UCSD-AML1 (cell line): ENCODE measurements around the gene PRAMEF14.
"Not testable (repeated sequence)": the region's sequence is repeated elsewhere in the genome, so short reads cannot be mapped to it uniquely, and the experiment has no call there.

Experiments used
- DNase-seq: peaks from one replicate; lab custom pipeline; 2025; ENCODE audit not compliant: unreplicated experiment; lab: John Stamatoyannopoulos, UW

PRAMEF14 gene, protein sequence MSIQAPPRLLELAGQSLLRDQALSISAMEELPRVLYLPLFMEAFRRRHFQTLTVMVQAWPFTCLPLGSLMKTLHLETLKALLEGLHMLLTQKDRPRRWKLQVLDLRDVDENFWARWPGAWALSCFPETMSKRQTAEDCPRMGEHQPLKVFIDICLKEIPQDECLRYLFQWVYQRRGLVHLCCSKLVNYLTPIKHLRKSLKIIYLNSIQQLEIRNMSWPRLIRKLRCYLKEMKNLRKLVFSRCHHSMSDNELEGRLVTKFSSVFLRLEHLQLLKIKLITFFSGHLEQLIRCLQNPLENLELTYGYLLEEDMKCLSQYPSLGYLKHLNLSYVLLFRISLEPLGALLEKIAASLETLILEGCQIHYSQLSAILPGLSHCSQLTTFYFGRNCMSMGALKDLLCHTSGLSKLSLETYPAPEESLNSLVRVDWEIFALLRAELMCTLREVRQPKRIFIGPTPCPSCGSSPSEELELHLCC

GRCh38 chr1:13347034-13347433 lies at the start of gene PRAMEF14:
TSS of gene PRAMEF14 (minus strand) at chr1:13347134. CDS start at chr1:13345314, 1,820 bp downstream.
- DNase-seq, result not testable (repeated sequence)

- DNase-seq, result not testable (repeated sequence)
Observed at GRCh38 chr1:13395311-13395710, 48.4 kb upstream of the PRAMEF14 start.

DNA sequence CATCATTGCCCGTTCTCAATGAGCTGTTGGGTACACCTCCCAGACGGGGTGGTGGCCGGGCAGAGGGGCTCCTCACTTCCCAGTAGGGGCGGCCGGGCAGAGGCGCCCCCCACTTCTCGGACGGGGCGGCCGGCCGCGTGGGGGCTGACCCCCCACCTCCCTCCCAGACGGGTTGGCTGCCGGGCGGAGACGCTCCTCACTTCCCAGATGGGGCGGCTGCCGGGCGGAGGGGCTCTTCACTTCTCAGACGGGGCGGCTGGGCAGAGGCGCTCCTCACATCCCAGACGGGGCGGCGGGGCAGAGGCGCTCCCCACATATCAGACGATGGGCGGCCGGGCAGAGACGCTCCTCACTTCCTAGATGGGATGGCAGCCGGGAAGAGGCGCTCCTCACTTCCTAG lies 47.8 kb upstream of the PRAMEF14 start:
- not testable (repeated sequence) for DNase-seq

DNA sequence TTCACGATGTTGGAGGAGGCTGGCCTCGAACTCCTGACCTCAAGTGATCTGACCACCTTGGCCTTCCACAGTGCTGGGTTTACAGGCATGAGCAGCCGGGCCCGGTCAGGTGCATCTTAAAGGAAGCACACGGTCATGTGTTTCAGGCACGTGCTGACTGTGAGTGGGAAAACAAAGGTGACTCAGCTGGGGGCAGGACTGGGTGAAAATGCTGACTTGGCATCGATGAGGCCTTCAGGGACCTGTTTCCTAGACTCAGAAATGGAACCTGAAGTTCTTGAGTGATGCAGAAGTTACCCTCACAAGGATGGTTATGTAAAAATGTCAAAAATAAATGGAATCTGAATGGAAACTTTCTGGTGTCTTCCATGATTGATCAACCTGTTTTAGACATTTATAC lies 46.1 kb upstream of the PRAMEF14 start:
- DNase-seq, result not testable (repeated sequence)

DNA sequence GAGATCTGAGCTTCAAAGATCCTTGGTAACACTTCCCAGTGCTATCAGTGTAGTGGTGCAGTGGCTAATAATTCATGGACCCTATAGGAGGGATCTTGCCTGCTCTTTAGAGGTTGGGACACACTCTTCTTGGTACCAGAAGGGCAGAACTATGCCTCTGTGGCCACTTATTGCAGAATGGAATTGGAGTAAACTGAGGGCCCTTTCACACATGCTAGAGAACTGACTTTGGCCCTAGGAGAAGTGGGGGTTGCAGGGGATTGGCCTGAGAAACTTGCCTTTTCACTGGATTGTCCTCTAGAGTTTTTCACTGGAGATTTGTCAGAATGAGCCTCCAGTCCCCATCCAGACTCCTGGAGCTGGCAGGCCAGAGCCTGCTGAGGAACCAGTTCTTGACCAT lies 42.4 kb upstream of the PRAMEF14 start, which contains the start of gene PRAMEF17:
Gene PRAMEF17 (plus strand): TSS at position 301 of the 400 bp plus-strand sequence. CDS start 26 bp downstream, at position 327.
- not testable (repeated sequence) for DNase-seq

GRCh38 chr1:13380380-13380779 lies 33.4 kb upstream of the PRAMEF14 start:
- DNase-seq, result not testable (repeated sequence)

- not testable (repeated sequence) for DNase-seq
Observed at GRCh38 chr1:13378983-13379382, 32.0 kb upstream of the PRAMEF14 start.

- peak; percentile 23 for DNase-seq
Observed at GRCh38 chr1:13368544-13368943, 21.6 kb upstream of the PRAMEF14 start.

DNA sequence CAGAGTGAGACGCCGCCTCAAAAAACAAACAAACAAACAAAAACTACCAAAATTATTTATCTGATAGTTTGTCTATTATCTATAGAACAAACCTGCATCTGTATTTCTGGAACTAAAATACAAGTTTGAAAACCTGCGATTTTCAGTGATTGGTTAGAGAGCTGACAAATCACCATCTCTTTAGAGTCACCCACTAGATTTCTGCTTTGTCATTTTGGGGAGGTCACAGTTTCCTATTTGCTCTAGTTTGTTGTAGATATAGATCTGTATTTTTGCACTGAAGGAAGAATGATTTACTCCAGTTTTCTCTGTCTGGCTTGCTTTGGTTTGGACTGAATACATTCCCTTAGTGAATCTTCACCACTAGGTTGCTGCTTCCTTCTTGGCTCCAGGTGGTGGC lies 19.6 kb upstream of the PRAMEF14 start:
- not testable (repeated sequence) for DNase-seq

GRCh38 chr1:13364928-13365327 lies 18.0 kb upstream of the PRAMEF14 start:
- DNase-seq, result not testable (repeated sequence)

- not testable (repeated sequence) for DNase-seq
Observed at GRCh38 chr1:13362364-13362763, 15.4 kb upstream of the PRAMEF14 start.

DNA sequence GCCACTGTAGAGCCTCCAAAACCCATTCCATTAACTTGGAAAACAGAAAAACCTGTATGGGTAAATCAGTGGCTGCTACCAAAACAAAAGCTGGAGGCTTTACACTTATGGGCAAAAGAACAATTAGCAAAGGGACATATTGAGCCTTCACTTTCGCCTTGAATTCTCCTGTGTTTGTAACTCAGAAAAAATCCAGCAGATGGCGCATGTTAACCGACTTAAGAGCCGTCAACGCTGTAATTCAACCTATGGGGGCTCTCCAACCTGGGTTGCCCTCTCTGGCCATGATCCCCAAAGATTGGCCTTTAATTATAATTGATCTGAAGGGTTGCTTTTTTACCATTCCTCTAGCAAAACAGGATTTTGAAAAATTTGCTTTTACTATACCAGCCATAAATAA lies 9.8 kb upstream of the PRAMEF14 start:
- DNase-seq, result not testable (repeated sequence)

GRCh38 chr1:13354475-13354874 lies 7.5 kb upstream of the PRAMEF14 start:
- DNase-seq, result not testable (repeated sequence)

GRCh38 chr1:13353476-13353875 lies 6.5 kb upstream of the PRAMEF14 start:
- DNase-seq, result not testable (repeated sequence)

DNA sequence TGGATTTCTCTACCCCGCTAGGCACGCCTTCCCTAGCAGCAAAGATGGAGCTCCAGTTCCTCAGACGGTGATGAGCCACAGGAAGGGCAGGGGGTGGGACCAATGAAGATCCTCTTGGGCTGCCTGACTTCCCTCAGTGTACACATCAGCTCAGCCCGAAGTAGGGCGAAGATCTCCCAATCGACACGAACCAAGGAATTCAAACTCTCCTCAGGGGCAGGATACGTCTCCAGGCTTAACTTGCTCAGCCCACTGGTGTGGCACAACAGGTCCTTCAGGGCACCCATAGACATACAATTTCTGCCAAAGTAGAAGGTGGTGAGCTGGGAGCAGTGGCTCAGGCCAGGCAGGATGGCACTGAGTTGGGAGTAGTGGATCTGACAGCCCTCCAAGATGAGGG lies 4.4 kb downstream of the PRAMEF14 start:
- DNase-seq, result not testable (repeated sequence)

- not testable (repeated sequence) for DNase-seq
Observed at GRCh38 chr1:13315281-13315680, 31.7 kb downstream of the PRAMEF14 start, which contains the start of gene PRAMEF15. TSS of gene PRAMEF15 (plus strand) at chr1:13315581. CDS start at chr1:13318408, 2,827 bp downstream.

GRCh38 chr1:13303239-13303638 lies 43.7 kb downstream of the PRAMEF14 start, which contains the start of gene PRAMEF33:
TSS of gene PRAMEF33 (plus strand) at chr1:13303539. CDS start at chr1:13305955, 2,416 bp downstream.
- not testable (repeated sequence) for DNase-seq

DNA sequence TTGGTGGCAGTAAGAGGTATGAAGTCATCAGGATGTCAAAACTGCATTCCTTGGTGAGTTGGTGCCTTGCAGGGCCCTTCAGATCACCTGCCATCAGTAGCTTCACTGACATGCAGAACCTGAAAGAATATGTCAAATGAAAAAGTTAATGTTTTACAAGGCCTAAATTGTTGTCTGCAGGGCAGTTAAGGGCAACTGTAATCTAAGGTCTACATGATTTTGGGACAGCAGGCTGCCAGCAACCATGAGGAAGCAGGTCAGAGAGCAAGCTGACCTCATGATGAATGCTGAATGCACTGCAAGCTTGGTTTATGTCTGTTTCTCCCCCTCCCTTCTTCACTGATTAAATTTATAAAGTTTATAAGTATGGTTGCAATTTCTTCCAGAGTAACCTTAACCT lies 44.7 kb downstream of the PRAMEF14 start:
- not testable (repeated sequence) for DNase-seq

GRCh38 chr1:13298699-13299098 lies 48.2 kb downstream of the PRAMEF14 start:
- not testable (repeated sequence) for DNase-seq

GRCh38 chr1:13297216-13297931 lies 49.6 kb downstream of the PRAMEF14 start:
- DNase-seq, result not testable (repeated sequence)
